Head of caudate nucleus (tissue), 42 donors: ENCODE data around the gene FAM9C.

Experiments
- DNase-seq, 42 donors: peaks; one replicate each; pipeline versions ENCODE4 v3.0.0 to v3.0.0-alpha.2; 2020 to 2021; ENCODE audit warnings: mixed read lengths in 7 of 42
- intact Hi-C: fragments of 100-400 bp; cut with DNase I; formaldehyde crosslinking; loops from one replicate; pipeline ENCODE4 v1.15.0; 2022

FAM9C gene

DNA sequence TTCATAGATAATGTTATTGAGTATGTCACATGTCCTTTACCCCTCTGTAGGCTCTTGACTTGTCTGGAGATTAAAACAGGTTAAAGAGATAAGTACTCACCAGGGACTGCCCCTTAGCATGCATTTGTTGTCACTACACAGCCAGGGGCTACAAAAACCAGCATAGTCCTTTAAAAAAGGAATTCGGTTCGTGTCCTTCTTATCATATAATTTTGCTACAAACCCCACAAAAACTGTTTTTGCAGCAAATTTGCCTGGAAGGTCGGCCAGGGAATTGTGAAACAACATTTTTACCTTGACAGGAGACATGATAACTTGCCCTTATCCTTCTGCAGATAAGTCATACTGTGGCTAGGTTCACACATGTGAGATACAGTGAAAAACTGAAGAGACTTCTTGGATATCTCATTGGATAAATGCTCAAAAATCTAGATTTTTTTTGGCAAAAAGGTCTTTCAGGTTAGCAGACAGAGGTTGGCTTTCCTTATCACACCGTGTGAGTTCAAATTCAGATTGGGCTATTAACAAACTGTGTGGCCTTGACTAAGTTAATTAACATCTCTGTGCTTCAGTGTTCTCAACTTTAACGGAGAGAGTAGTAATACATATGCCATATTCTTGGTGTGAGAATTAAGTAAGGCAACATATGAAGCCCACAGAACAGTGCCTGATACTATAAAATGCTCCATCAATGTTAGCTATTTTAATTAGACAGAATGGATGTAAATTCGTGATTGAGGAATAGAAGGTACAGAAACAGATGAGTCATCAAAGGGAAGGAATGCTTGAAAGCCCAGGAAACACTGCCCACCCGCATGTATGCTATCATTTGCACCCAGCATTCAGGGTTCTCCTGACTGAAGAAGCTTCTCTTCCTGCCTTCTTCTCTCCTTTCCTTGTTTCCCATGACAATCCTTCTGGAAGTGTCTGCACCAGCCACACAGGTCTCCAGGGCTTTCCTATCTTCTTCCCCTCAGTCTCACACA, 30.0 kb downstream of the FAM9C start:
- intact Hi-C loops, result no loop called here

DNA sequence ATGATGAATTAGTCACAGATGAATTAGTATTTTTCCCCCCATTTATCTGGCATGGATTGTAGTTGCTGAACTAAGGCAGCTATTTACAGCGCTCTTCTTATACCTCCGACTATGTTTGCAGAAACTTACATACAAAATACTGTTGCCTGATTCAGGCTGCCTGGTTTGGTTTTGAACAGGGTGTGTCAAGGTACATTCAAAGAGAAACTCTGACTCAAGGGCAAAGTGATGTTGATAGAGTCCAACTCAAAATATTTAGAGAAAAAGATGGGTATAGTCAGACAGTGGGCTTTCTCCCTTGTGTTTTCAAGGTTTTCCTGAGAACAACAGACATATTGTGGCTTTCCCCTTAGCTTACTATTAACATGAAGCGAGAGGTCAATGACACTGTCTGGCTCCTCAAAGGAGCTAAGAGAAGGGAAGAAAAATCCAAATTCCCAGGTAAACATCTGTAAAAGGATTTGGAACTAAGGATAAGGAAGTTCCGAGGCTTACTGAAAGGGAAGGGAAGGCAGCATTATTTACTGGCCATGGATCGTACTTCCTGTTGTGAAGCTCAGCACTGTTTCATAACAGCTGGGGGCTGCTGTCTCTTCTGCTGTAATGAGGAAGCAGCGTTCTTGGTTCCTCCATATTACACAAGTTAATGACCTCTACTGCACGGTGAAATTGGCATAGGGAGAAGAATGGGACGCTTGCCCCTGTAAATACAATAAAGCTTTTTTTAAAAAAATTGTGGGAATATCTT, 30.9 kb downstream of the FAM9C start:
- DNase-seq, result peak in 11 of 42 donors; percentile 5 to 48 (median 30)
- intact Hi-C loops, result no loop called here

More for the DNA sequence above, 30.0 kb downstream of the FAM9C start:
- DNase-seq, result no peak

DNA sequence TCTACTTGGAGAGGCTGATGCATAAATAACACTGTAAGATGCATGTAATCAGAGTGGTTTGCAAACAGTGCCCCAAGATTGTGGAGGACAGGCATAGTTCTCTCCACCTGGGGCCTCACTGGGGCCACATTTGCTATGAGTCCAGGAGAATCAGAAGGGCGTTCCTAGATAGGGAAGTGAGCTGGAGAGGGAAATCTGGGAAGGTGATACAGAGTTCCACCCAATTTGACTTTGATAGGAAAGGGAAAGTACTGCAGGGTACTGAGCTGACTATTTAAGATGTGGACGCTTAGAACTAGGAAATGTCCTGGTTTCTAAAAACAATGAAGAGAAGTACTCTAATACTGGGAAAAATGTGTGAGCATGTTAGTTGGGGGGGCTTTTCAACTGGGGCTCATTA, 33.9 kb downstream of the FAM9C start:
- intact Hi-C loops, result no loop called here
- DNase-seq, result no peak

DNA sequence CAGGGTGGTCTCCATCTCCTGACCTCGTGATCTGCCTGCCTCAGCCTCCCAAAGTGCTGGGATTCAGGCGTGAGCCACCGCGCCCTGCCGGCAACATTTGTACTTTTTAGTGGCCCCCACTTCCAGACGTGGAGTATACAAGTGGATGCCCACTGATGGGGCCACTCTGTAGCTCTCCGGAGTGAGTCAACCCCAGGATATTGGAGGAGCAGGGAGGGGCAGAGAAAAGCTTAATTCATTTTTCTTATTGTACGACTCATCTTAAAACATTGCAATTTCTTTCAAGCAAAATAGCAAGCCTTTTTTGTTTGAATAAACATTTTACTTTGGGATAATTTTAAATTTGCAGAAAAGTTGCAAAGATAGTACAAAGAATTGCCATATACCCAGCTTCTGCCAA, 34.6 kb downstream of the FAM9C start:
- DNase-seq, result no peak
- intact Hi-C loops, result no loop called here

DNA sequence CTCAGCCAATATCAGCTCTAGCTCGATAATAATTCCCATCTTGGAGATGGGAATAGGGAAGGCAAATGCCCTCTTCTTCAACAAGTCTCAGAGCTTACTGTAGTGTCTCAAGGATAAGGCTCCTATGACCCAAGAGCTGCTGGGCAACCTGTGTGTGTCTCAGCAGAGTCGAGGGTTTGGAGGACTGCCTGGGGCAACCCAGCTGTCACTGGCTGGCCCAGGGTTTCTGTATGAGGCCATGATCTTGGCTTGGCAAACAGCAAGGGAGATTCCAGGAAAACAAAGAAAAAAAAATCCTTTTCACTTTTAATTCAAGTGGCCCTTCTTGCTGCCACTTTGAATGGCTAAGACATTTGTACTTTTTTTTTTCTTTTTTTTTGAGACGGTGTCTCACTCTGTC, 35.1 kb downstream of the FAM9C start:
- DNase-seq, result no peak
- intact Hi-C loops, result no loop called here

DNA sequence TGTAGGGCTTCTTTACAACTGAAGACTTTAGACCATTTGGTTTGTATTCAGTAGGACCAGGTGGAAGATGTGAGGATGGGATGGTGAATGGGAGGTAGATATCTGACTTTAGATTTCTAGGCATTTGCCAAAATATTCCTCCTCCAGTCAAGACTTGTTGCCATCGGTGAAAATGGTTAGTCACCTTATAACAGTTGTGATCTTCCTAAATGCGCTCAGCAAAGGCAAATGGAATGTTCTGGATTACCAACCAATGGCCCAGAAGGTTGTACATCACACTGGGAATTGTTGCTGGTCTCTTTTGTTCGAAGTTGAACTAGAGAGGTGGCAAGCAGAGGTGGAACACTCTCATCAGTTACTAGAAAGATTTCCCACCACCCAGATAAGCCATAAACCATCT, 35.6 kb downstream of the FAM9C start:
- DNase-seq, result no peak
- intact Hi-C loops, result no loop called here

DNA sequence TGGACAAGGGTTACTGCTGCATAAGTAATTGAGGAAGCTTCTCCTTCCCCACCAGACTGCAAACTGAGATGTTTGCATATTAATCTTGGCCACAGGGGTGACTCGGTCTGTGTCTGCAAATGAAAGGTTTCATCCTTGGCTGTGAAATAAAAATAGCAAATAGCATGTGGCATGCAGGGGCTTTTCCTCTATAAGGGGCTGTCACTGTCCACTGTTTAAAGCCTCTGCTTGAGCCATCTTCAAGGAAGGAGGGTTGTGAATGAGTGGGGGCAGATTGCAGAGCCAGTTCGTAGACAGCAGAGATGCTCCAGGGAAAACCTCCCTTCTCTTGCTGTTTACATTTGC, 36.3 kb downstream of the FAM9C start:
- DNase-seq, result no peak
- intact Hi-C loops, result no loop called here

DNA sequence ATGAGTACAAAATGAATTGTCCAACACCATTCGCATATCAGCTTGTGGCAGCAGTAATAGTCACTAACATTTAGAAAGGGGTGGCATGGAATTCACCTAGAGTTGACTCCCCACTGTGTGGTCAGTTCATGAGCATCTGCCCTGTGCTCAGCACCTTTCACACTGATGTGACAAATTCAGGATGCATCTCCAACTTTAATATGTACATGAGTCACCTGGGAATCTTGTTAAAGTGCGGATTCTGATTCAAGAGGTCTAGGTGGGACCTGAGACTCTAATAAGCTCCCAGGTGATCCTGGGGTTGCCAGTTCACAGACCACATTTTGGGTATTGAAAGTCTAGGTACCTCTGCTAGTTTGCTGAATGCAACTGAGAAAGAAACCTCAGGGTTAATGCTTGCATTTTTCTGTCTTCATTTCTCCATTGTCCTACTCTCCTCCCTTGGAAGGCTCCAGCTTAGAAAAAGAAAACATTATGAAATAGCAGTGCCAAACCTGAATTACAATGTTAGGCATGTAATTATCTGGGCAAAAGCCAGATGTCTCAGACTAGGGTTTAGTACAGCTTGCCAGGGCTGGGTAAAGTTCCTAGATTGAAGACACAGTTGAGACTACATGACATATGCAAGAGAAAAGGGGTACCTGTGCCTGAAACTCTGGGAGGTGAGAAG, 36.8 kb downstream of the FAM9C start:
- intact Hi-C loops, result no loop called here
- no peak for DNase-seq

DNA sequence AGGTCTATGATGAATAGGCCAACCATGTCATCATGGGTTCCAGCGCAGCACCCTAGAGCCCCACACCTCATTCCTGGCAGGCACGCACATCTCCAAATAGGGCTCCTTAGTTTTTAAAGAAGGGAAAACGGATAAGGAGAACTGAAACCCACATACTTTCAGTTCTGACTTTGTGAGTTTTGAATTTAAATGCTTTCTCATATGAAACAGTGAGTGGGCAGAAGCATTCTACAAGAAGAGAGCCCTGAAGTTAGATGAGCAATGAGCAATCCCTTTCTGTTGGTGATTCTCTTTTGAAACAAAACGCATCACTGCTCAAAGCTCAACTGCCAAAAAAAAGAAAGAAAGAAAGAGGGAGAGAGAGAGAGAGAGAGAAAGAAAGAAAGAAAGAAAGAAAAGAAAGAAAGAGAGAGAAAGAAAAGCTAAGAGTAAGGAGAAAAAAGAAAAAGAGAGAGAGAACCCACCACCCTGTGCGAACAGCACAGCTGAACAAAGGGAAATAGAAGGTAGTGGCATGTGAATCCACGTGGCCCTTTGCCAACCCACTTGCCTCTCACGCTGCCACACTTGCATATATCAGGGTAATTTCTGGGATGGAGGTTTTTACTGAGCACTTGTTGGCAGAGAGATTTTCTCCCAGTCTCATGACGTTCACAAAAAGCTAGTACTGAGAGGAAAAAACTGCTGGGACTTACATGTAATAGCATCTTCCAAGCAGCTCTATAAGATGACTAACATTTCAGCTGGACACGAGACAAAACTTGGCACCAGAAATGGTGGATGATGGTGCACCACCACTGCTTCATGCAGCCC, 38.6 kb downstream of the FAM9C start:
- DNase-seq, result peak in 39 of 42 donors; percentile 12 to 72 (median 48)
- intact Hi-C loops, result no loop called here

DNA sequence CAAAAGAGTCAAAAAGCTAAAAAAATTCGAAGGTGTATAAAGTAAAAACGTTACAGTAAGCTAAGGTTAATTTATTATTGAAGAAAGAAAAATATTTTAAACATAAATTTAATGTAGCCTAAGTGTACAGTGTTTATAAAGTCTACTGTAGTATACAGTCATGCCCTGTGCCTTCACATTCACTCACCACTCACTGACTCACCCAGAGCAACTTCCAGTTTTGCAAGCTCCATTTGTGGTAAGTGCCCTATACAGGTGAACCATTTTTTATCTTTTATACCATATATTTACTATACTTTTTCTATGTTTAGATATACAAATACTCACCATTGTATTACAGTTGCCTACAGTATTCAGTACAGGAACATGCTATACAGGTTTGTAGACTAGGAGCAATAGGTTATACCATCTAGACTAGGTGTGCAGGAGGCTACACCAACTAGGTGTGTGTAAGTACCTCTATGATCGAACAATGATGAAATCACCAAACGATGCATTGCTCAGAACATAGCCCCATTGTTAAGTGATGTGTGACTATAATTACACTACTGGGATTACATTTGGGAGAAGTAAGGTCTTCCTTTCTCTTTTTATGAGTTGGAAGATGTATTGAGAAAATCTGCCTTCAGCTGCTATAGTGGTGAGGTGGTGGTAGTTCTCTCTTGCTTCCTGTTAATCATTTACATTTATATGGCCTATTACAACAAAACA, 42.3 kb downstream of the FAM9C start:
- intact Hi-C loops, result no loop called here

DNA sequence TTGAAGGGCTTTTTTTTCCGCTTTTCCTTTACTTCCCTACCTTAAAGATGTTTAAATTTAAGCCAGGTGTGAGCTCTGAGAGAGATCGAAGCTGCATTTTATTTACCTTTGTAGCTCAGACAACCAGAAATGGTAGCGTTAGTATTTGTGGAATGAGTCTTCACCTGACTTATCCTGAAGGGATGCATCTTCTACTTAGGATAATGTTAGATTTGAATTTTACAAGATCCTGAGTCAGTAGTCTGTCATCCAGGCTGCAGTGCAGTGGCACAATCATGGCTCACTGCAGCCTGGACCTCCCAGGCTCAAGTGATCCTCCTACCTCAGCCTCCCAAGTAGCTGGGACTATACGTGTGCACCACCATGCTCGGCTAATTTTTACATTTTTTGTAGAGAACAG, 43.3 kb downstream of the FAM9C start:
- no peak for DNase-seq
- intact Hi-C loops, result no loop called here

More for the DNA sequence above, 42.3 kb downstream of the FAM9C start:
- no peak for DNase-seq

DNA sequence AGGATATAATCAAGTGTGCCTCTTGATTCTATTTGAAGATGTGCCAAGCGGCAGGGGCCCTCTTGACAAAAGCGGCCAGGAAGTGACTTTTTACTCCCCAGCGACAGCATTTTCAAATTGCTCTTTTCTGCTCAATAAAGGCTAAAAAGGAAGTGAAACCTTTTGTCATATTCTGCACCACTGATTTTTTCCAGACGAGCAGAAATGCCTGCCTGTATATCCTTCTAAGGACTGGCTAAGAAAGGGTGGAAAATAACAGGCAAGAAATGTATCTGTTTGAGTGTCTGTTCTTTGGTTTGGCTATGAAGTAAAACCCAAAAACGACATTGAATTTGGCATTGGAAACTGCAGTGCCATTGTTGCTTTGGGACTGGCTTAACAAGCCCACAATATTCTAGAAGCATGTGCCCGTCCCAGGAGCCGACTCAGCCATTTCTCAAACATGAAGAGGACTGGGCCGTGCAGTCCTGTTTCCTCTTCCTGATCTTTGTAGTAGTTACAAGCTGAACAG, 44.1 kb downstream of the FAM9C start:
- DNase-seq, result peak in 18 of 42 donors; percentile 11 to 64 (median 32)
- intact Hi-C loops, result no loop called here

DNA sequence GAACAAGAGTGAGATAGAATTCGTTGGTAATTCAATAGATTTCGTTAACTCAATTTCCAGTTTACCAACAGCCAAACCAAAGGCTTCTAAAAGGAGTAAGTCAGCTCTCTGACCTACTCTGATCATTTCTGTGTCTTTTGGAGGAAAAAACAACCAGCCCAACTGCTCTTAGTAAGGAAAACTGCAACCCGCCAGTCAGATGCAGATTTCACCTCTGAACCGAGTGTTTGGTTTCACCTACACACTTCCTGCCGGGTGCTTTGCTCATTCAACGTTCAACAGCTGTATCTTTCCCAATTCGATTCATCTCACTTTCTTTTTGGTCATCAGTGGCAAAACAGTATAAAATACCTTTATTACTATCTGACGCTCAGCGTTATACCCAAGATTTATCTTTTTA, 45.0 kb downstream of the FAM9C start:
- intact Hi-C loops, result no loop called here

DNA sequence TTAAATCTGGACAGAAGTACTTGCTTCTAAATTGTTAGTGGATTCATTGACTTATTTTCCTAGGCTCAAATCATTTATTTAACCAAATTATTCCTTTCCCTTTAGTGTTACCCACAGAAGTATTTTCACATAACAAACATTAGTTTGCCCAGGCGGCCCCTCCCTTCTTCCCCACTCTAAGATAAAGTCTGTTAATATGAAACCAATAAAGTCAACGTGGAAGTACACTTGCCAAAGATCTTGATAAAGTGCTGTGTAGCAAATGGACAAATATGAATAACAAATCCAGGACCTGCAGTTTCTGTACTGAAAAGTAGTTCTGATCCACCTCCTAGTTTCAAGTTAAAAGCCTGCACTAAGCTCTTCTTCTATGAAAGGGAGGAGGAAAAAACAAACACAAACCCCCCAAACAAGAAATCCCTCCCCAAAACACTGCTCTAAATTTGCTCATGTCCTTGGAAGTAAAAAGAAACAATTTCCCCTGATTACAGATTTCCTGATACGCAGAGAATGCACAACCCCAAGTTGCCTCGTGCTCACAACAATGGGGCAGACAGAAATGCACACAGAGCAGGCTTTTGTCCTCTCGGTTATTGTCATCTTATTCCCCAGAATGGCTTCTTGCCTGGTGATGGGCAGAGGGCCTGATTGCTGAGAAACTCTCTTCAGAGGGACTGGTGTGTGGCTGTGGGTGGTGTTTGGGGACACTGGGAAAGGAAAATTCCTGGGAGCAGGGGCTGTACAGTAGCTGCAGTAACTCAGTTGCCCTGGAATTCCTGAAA, 46.3 kb downstream of the FAM9C start:
- intact Hi-C loops, result no loop called here
- peak; percentile 11 to 87 (median 71) for DNase-seq

More for the DNA sequence above, 45.0 kb downstream of the FAM9C start:
- no peak for DNase-seq

DNA sequence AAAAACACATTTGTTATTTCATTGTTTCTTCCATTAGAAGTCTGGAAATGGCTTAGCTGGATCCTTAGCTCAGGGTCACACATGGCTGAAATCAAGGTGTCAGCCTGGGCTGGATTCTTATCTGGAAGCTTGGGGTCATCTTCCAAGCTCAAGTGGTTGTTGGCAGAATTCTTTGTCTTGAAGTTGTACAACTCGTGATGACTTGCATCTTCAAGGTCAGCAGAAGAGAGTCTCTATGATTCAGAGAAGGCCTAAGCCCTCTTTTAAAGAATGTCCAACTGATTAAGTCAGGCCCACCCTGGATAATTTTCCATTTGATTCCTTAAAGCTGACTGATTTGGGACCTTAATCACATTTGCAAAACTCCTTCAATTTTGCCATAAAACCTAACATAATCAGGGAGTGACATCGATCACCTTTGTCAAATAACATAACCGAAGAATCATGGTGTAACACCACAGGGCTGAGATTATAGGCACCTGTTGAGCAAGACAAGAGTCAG, 47.4 kb downstream of the FAM9C start:
- intact Hi-C loops, result no loop called here

DNA sequence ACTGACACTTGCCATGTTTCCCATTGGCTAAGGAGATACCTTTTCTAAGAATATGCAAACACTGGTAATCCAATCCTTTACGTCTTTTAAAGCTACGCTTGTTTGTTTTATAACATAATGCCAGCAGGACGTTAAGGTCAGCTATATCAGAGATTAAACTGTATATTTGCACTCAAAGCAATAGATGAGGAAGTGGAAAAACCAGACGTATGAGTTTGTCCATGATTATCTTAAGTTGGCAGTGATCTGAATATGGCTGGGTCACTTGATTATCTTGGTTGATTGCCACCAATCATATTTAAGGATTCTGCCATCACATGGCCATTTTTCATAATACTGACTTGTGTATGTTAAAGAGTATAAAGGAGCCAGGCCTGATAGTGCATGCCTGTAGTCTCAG, 50.1 kb downstream of the FAM9C start:
- DNase-seq, result no peak
- intact Hi-C loops, result no loop called here

More for the DNA sequence above, 47.4 kb downstream of the FAM9C start:
- no peak for DNase-seq

DNA sequence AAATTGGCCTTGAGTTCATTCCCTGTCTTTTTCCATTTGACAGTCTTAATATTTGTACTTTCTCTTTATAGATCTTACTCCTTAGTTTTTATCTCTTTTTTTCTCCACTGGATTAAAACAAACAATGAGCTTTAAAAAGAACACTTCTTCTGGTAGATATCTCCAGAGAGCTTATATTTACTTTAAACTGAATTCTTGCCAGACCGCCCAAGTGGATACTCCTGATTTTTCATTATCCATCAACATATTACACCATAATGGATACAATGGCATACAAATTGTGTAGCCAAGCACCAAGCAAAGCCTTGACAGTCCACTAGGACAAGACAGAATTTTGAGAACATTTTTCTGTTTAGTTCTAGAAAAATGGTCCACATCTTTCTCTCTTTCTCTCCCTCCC, 50.6 kb downstream of the FAM9C start:
- intact Hi-C loops, result no loop called here
- DNase-seq, result no peak
